ENCODE measurements around the gene PTHLH.

Gene PTHLH

DNA sequence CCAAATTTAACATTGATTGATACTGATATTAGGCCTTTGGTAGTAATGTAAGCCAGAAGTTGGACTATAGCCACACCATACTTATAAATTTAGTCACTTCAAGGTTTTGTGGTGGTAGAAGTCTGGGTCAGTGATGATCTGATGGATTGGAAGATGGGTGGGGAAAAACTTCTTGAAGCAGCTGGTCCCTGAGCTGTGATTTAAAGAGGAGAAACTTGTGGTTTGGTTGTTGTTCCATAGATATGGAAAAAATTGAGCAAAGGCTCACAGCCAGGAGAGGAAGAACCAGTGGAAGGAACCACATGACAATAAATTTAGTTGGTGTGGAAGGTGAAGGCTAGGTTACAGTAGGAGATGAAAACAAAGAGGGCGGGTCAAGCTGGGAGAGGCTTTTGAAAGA is 26.1 kb downstream of the PTHLH start:
- Histone ChIP-seq H3K14ac (ENCODE audit: low read length) (no peak overlapping the region), H3K79me2 (ENCODE audit: control insufficient read depth, insufficient read depth, low read length, poor library complexity) (no peaks in the 10 kb centered on the region), H3K4me1 (ENCODE audit: control insufficient read depth in 1 of 2, insufficient read depth in 2 of 2, low read length in 2 of 2) (no peaks in the 10 kb centered on the region), H3K79me1 (ENCODE audit: low read length) (no peaks in the 10 kb centered on the region), H2BK120ac (ENCODE audit: insufficient read depth, low read length, poor library complexity) (no peak overlapping the region), H2BK12ac (ENCODE audit: low read length) (no peak overlapping the region), H2AFZ (ENCODE audit: insufficient read depth, low read length, poor library complexity) (no peak overlapping the region), H3K36me3 (ENCODE audit: control insufficient read depth in 1 of 2, insufficient read depth in 2 of 2, low read length in 2 of 2) (no peaks in the 10 kb centered on the region), H3K4me2 (ENCODE audit: low read length) (no peak overlapping the region), H3K27me3 (ENCODE audit: insufficient read depth, low read length) (no peaks in the 10 kb centered on the region), H3K23ac (ENCODE audit: low read length) (no peak overlapping the region), H2BK5ac (ENCODE audit: low read depth, low read length, poor library complexity) (no peak overlapping the region), H3K4me3 (ENCODE audit: low read depth, low read length) (no peak overlapping the region), H3K18ac (ENCODE audit: low read length) (no peak overlapping the region), H4K8ac (ENCODE audit: low read depth, low read length) (no peak overlapping the region), H3K9me3 (ENCODE audit: insufficient read depth, low read depth, low read length) (no peaks in the 10 kb centered on the region), H4K12ac (ENCODE audit: low read depth, low read length) (no peak overlapping the region), H3K9ac (ENCODE audit: low read length) (no peak overlapping the region), H3K4ac (ENCODE audit: low read depth, low read length) (no peak overlapping the region), H2AK5ac (ENCODE audit: low read length) (no peak overlapping the region), H4K91ac (ENCODE audit: low read depth, low read length) (no peak overlapping the region), H3K27ac (ENCODE audit: low read depth, low read length) (no peak overlapping the region)
- no CpG with 5 or more reads among the region's 1 CpG for WGBS (ENCODE audit: extremely low coverage, insufficient coverage, insufficient read length)
- no peak for DNase-seq

DNA sequence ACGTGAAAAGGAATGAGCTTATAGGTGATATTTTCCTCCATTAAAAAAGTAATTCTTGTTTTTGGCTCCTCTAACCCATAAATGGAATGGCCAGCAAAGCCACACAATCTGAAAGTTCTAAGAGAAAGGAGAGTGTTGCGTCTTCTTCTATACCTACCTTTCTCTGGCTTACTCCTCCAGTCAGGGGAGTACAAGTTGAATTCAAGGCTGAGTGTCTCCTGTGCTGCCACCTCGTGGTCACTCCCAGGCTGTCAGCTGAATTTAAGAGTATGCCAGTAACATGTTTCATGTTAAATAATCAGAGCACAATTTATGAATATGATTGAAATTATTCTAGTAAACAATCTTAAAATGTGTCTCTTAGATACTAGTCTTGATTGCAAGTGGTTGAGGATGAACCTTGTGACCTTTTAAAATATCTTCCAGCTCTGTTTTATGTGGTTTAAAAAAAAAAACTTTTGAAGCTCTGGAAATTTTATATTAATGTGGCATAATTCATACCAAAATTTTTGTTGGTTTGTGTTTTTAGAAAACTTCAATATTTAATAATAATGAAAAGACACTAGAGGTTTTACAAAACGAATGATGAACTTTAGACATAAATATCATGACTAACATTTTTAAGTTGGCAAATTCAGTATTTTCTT is 31.7 kb downstream of the PTHLH start:
- H2AFZ ChIP-seq (ENCODE audit: insufficient read depth, low read length, poor library complexity): no peak overlapping the region
- H3K79me2 ChIP-seq (ENCODE audit: control insufficient read depth, insufficient read depth, low read length, poor library complexity): no peaks in the 10 kb centered on the region
- H4K91ac ChIP-seq (ENCODE audit: low read depth, low read length): no peak overlapping the region
- peak; percentile 89 to 95 for DNase-seq
- H2BK5ac ChIP-seq (ENCODE audit: low read depth, low read length, poor library complexity): no peak overlapping the region
- no peak overlapping the region for H3K4ac ChIP-seq (ENCODE audit: low read depth, low read length)
- WGBS (ENCODE audit: extremely low coverage, insufficient coverage, insufficient read length): no CpG with 5 or more reads among the region's 4 CpGs
- no peaks in the 10 kb centered on the region for H3K9me3 ChIP-seq (ENCODE audit: insufficient read depth, low read depth, low read length)
- no peak overlapping the region for H4K8ac ChIP-seq (ENCODE audit: low read depth, low read length)
- H3K4me1 ChIP-seq (ENCODE audit: control insufficient read depth in 1 of 2, insufficient read depth in 2 of 2, low read length in 2 of 2): no peaks in the 10 kb centered on the region
- H3K4me3 ChIP-seq (ENCODE audit: low read depth, low read length): no peak overlapping the region
- H3K4me2 ChIP-seq (ENCODE audit: low read length): no peak overlapping the region
- H3K27ac ChIP-seq (ENCODE audit: low read depth, low read length): no peak overlapping the region
- H2AK5ac ChIP-seq (ENCODE audit: low read length): no peak overlapping the region
- no peak overlapping the region for H3K14ac ChIP-seq (ENCODE audit: low read length)
- no peaks in the 10 kb centered on the region for H3K36me3 ChIP-seq (ENCODE audit: control insufficient read depth in 1 of 2, insufficient read depth in 2 of 2, low read length in 2 of 2)
- H3K27me3 ChIP-seq (ENCODE audit: insufficient read depth, low read length): no peaks in the 10 kb centered on the region
- H4K12ac ChIP-seq (ENCODE audit: low read depth, low read length): no peak overlapping the region
- H2BK12ac ChIP-seq (ENCODE audit: low read length): no peak overlapping the region
- H3K79me1 ChIP-seq (ENCODE audit: low read length): no peaks in the 10 kb centered on the region
- no peak overlapping the region for H2BK120ac ChIP-seq (ENCODE audit: insufficient read depth, low read length, poor library complexity)
- H3K23ac ChIP-seq (ENCODE audit: low read length): no peak overlapping the region
- H3K9ac ChIP-seq (ENCODE audit: low read length): no peak overlapping the region
- H3K18ac ChIP-seq (ENCODE audit: low read length): no peak overlapping the region

DNA sequence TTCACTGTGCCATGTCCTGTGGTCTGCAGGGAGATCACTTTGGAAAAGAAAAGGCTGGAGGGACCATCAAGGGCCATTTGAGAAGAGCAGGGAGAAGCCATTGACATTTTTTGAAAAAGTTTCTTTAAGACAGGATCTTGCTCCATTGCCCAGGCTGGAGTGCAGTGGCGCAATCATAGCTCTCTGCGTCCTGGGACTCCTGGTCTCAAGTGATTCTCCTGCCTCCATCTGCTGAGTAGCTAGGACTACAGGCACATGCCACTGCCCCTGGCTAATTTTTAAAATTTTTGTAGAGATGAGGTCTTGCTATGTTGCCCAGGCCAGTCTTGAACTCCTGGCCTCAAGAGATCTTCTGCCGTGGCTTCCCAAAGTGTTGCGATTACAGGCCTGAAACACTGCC is 32.3 kb downstream of the PTHLH start:
- no peak overlapping the region for H3K4me3 ChIP-seq (ENCODE audit: low read depth, low read length)
- H4K91ac ChIP-seq (ENCODE audit: low read depth, low read length): no peak overlapping the region
- no peak overlapping the region for H2AK5ac ChIP-seq (ENCODE audit: low read length)
- no peak overlapping the region for H3K14ac ChIP-seq (ENCODE audit: low read length)
- no peaks in the 10 kb centered on the region for H3K36me3 ChIP-seq (ENCODE audit: control insufficient read depth in 1 of 2, insufficient read depth in 2 of 2, low read length in 2 of 2)
- H3K79me2 ChIP-seq (ENCODE audit: control insufficient read depth, insufficient read depth, low read length, poor library complexity): no peaks in the 10 kb centered on the region
- no peaks in the 10 kb centered on the region for H3K4me1 ChIP-seq (ENCODE audit: control insufficient read depth in 1 of 2, insufficient read depth in 2 of 2, low read length in 2 of 2)
- H2AFZ ChIP-seq (ENCODE audit: insufficient read depth, low read length, poor library complexity): no peak overlapping the region
- H2BK120ac ChIP-seq (ENCODE audit: insufficient read depth, low read length, poor library complexity): no peak overlapping the region
- no CpG with 5 or more reads among the region's 4 CpGs for WGBS (ENCODE audit: extremely low coverage, insufficient coverage, insufficient read length)
- H4K8ac ChIP-seq (ENCODE audit: low read depth, low read length): peak overlapping the region; percentile 11
- no peak overlapping the region for H3K4me2 ChIP-seq (ENCODE audit: low read length)
- no peak overlapping the region for H3K9ac ChIP-seq (ENCODE audit: low read length)
- no peak overlapping the region for H3K23ac ChIP-seq (ENCODE audit: low read length)
- H3K9me3 ChIP-seq (ENCODE audit: insufficient read depth, low read depth, low read length): no peaks in the 10 kb centered on the region
- peak overlapping the region; percentile 58 for H2BK12ac ChIP-seq (ENCODE audit: low read length)
- no peaks in the 10 kb centered on the region for H3K27me3 ChIP-seq (ENCODE audit: insufficient read depth, low read length)
- DNase-seq: peak; percentile 85 to 94
- H3K4ac ChIP-seq (ENCODE audit: low read depth, low read length): no peak overlapping the region
- H3K27ac ChIP-seq (ENCODE audit: low read depth, low read length): no peak overlapping the region
- H2BK5ac ChIP-seq (ENCODE audit: low read depth, low read length, poor library complexity): peak overlapping the region; percentile 5
- H3K18ac ChIP-seq (ENCODE audit: low read length): no peak overlapping the region
- H4K12ac ChIP-seq (ENCODE audit: low read depth, low read length): no peak overlapping the region
- H3K79me1 ChIP-seq (ENCODE audit: low read length): no peaks in the 10 kb centered on the region

DNA sequence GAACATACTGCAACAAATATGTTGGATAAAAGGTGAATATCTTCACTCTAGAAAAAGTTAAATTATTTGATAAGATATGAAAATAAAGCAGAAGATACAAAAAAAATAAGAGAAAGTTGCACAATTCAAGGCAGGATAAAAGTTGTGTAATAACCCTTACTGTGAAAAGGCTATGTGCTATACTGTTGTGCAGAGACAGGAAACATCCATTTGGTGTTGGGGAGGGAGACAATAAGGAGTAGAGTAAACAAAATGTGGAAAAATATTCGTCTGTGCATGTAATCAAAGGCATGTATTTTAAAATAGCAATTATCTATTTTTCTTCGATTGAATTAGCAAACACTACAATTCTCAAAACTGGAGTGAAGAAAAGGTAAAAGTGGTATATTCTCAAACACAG is 34.8 kb downstream of the PTHLH start:
- Histone ChIP-seq H3K4me3 (ENCODE audit: low read depth, low read length) (no peak overlapping the region), H3K18ac (ENCODE audit: low read length) (no peak overlapping the region), H2AK5ac (ENCODE audit: low read length) (no peak overlapping the region), H3K27me3 (ENCODE audit: insufficient read depth, low read length) (no peaks in the 10 kb centered on the region), H3K4me1 (ENCODE audit: control insufficient read depth in 1 of 2, insufficient read depth in 2 of 2, low read length in 2 of 2) (no peaks in the 10 kb centered on the region), H3K27ac (ENCODE audit: low read depth, low read length) (no peak overlapping the region), H3K9ac (ENCODE audit: low read length) (no peak overlapping the region), H3K9me3 (ENCODE audit: insufficient read depth, low read depth, low read length) (no peaks in the 10 kb centered on the region), H3K79me2 (ENCODE audit: control insufficient read depth, insufficient read depth, low read length, poor library complexity) (no peaks in the 10 kb centered on the region), H3K23ac (ENCODE audit: low read length) (no peak overlapping the region), H2AFZ (ENCODE audit: insufficient read depth, low read length, poor library complexity) (no peak overlapping the region), H4K91ac (ENCODE audit: low read depth, low read length) (no peak overlapping the region), H3K4ac (ENCODE audit: low read depth, low read length) (no peak overlapping the region), H4K8ac (ENCODE audit: low read depth, low read length) (no peak overlapping the region), H3K79me1 (ENCODE audit: low read length) (no peaks in the 10 kb centered on the region), H4K12ac (ENCODE audit: low read depth, low read length) (no peak overlapping the region), H3K36me3 (ENCODE audit: control insufficient read depth in 1 of 2, insufficient read depth in 2 of 2, low read length in 2 of 2) (no peaks in the 10 kb centered on the region), H3K4me2 (ENCODE audit: low read length) (no peak overlapping the region), H2BK12ac (ENCODE audit: low read length) (no peak overlapping the region), H3K14ac (ENCODE audit: low read length) (no peak overlapping the region), H2BK120ac (ENCODE audit: insufficient read depth, low read length, poor library complexity) (no peak overlapping the region), H2BK5ac (ENCODE audit: low read depth, low read length, poor library complexity) (no peak overlapping the region)
- no CpG with 5 or more reads among the region's 2 CpGs for WGBS (ENCODE audit: extremely low coverage, insufficient coverage, insufficient read length)
- DNase-seq: no peak
